DOHH2 (cell line): ENCODE measurements around the gene THOC2.

Experiments used
- H3F3A ChIP-seq: fragments of 200-600 bp; sonication (generic), shearing (Covaris generic); 2 replicates; pipeline ENCODE4 v1.6.0; 2016; ENCODE audit warnings: antibody characterized with exemption, mild to moderate bottlenecking; ENCODE audit not compliant: control insufficient read depth, insufficient read depth
- H3K27ac ChIP-seq: fragments of 200-600 bp; sonication (generic); 2 replicates; pipeline ENCODE4 v1.5.1; 2014; ENCODE audit warnings: low read depth, mild to moderate bottlenecking, low read length, moderate library complexity
- H3K27me3 ChIP-seq: fragments of 200-600 bp; sonication (generic); 2 replicates; pipeline ENCODE4 v1.6.1; 2014; ENCODE audit warnings: mild to moderate bottlenecking, low read length, mixed read lengths; ENCODE audit not compliant: control insufficient read depth
- H3K36me3 ChIP-seq: fragments of 200-600 bp; sonication (generic); 2 replicates; pipeline ENCODE4 v1.6.1; 2014; ENCODE audit warnings: mild to moderate bottlenecking, low read length, moderate library complexity, mixed read lengths; ENCODE audit not compliant: control insufficient read depth
- H3K4me1 ChIP-seq: fragments of 200-600 bp; sonication (generic); 2 replicates; pipeline ENCODE4 v1.6.1; 2014; ENCODE audit warnings: mild to moderate bottlenecking, low read length, mixed read lengths; ENCODE audit not compliant: control insufficient read depth
- H3K4me2 ChIP-seq: fragments of 200-600 bp; sonication (generic); 2 replicates; pipeline ENCODE4 v1.6.0; 2014; ENCODE audit warnings: mild to moderate bottlenecking, low read length, moderate library complexity
- H3K4me3 ChIP-seq: fragments of 200-600 bp; sonication (generic); 2 replicates; pipeline ENCODE4 v1.5.1; 2014; ENCODE audit warnings: mild to moderate bottlenecking, low read length, mixed read lengths
- H3K79me2 ChIP-seq: fragments of 200-600 bp; sonication (generic); 2 replicates; pipeline ENCODE4 v1.6.1; 2014; ENCODE audit warnings: mild to moderate bottlenecking, low read length, mixed read lengths; ENCODE audit not compliant: control insufficient read depth
- H3K9me2 ChIP-seq: fragments of 200-600 bp; sonication (generic); replicated peaks from 2 replicates; pipeline ENCODE4 v1.6.1; 2014; ENCODE audit warnings: mild to moderate bottlenecking, low read length, mixed read lengths; ENCODE audit not compliant: control insufficient read depth
- H3K9me3 ChIP-seq: fragments of 200-600 bp; sonication (generic); 2 replicates; pipeline ENCODE4 v1.6.1; 2014; ENCODE audit warnings: antibody characterized with exemption, low read length, mixed read lengths; ENCODE audit not compliant: control insufficient read depth, insufficient read depth
- H4K20me1 ChIP-seq: fragments of 200-600 bp; sonication (generic); 2 replicates; pipeline ENCODE4 v1.6.0; 2014; ENCODE audit warnings: low read depth, mild to moderate bottlenecking, antibody characterized with exemption, low read length, moderate library complexity; ENCODE audit not compliant: control insufficient read depth, insufficient read depth
- EZH2phosphoT487 ChIP-seq: fragments of 200-600 bp; sonication (generic); IDR thresholded peaks from 2 replicates; pipeline ENCODE4 v1.6.1; 2017; ENCODE audit warnings: borderline replicate concordance, mild to moderate bottlenecking, antibody characterized with exemption, low read length, moderate library complexity, mixed read lengths
- TF ChIP-seq, protein P1 (sequence below): fragments of 200-600 bp; sonication (generic); IDR thresholded peaks from one replicate; pipeline ENCODE4 v1.5.1; 2014; ENCODE audit warnings: antibody characterized with exemption, mild to moderate bottlenecking, low read depth, low read length; ENCODE audit not compliant: poor library complexity, severe bottlenecking

Gene THOC2

DNA sequence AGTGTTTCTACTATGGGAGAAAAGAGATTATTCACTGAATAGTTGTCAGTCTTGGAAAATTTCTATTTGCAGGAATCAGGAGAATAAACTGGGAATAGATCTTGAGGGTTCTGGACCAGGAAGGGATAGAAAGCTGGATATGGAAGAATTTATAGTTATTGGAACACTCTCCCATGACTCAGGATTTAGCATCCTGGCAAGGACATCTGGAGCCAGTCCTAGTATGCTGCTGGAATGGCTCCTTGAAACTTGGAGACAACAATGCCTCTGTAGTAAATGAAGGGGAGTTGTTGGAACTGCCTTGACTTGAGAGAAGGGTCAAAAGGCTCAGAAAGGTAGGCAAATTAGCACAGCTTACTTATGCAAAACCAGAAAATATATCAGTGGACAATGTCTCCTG lies 23.5 kb upstream of the THOC2 start:
- Histone ChIP-seq H3K27ac (no peak overlapping the region), H3K9me3 (no peaks in the 10 kb centered on the region)
- TF ChIP-seq, protein P1, sequence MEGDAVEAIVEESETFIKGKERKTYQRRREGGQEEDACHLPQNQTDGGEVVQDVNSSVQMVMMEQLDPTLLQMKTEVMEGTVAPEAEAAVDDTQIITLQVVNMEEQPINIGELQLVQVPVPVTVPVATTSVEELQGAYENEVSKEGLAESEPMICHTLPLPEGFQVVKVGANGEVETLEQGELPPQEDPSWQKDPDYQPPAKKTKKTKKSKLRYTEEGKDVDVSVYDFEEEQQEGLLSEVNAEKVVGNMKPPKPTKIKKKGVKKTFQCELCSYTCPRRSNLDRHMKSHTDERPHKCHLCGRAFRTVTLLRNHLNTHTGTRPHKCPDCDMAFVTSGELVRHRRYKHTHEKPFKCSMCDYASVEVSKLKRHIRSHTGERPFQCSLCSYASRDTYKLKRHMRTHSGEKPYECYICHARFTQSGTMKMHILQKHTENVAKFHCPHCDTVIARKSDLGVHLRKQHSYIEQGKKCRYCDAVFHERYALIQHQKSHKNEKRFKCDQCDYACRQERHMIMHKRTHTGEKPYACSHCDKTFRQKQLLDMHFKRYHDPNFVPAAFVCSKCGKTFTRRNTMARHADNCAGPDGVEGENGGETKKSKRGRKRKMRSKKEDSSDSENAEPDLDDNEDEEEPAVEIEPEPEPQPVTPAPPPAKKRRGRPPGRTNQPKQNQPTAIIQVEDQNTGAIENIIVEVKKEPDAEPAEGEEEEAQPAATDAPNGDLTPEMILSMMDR: no peak
- no peak for TF ChIP-seq EZH2phosphoT487

DNA sequence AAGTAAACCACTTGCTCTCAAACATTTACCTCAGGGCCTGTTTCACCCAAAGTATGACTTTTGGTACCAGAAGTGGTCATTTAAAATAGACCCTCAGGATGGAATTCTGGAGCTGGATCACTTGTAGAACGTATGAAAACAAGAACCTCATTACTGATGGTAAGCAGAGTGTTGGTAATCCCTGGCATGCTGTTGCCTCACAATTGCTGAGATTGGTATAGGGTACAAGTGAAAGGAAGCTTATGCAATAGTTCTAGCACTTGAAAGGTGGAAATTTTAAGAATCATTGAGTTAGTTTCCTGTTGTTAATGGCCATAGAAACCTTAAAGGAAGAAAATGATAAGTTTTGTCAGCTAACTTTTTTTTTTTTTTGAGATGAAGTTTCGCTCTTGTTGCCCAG lies 22.3 kb upstream of the THOC2 start:
- H3K27me3 ChIP-seq: no peaks in the 10 kb centered on the region
- H4K20me1 ChIP-seq: no peaks in the 10 kb centered on the region
- H3K4me3 ChIP-seq: no peak overlapping the region
- no peaks in the 10 kb centered on the region for H3K79me2 ChIP-seq
- H3F3A ChIP-seq: no peaks in the 10 kb centered on the region
- no peak for TF ChIP-seq EZH2phosphoT487
- no peak overlapping the region for H3K4me2 ChIP-seq
- H3K4me1 ChIP-seq: peaks cover 10% of the 10 kb centered on the region
- H3K9me2 ChIP-seq: no peaks in the 10 kb centered on the region
- H3K9me3 ChIP-seq: no peaks in the 10 kb centered on the region
- no peak overlapping the region for H3K27ac ChIP-seq
- H3K36me3 ChIP-seq: no peaks in the 10 kb centered on the region

More for the DNA sequence above, 23.5 kb upstream of the THOC2 start:
- no peak overlapping the region for H3K4me2 ChIP-seq
- no peak overlapping the region for H3K4me3 ChIP-seq
- H3K27me3 ChIP-seq: no peaks in the 10 kb centered on the region
- H3K4me1 ChIP-seq: peaks cover 10% of the 10 kb centered on the region
- H4K20me1 ChIP-seq: no peaks in the 10 kb centered on the region
- H3F3A ChIP-seq: no peaks in the 10 kb centered on the region
- H3K36me3 ChIP-seq: no peaks in the 10 kb centered on the region
- no peaks in the 10 kb centered on the region for H3K9me2 ChIP-seq
- H3K79me2 ChIP-seq: no peaks in the 10 kb centered on the region

DNA sequence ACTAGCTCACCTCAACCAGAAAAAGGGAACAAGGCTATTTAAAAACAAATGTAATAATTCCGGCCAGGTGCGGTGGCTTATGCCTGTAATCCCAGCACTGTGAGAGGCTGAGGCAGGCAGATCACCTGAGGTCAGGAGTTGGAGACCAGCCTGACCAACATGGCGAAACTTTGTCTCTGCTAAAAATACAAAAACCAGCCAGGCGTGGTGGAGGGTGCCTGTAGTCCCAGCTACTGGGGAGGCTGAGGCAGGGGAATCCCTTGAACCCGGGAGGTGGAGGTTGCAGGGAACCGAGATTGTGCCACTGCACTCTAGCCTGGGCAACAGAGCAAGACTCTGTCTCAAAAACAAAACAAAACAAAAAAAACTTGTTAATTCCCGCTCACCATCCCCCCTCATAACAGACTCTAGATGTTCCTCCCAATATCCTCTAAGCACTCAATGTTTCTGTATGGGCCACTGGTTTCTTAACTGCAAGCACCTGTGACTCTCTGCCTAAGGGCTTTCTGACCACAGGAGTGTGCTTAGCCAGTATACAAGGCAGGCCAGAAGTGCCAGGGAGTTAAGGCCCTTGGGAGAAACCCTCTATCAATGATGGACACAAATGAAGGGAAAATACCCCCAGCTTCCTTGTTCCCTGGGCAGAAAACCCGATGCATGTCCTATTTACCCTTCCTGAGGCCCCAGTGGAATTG lies 21.0 kb upstream of the THOC2 start:
- Histone ChIP-seq H3K4me1 (peaks cover 10% of the 10 kb centered on the region), H3K4me2 (no peak overlapping the region), H3K27me3 (no peaks in the 10 kb centered on the region), H3K36me3 (no peaks in the 10 kb centered on the region), H3K27ac (no peak overlapping the region), H3K9me3 (no peaks in the 10 kb centered on the region), H4K20me1 (no peaks in the 10 kb centered on the region), H3K4me3 (no peak overlapping the region), H3F3A (no peaks in the 10 kb centered on the region), H3K79me2 (no peaks in the 10 kb centered on the region), H3K9me2 (no peaks in the 10 kb centered on the region)
- TF ChIP-seq, protein P1: no peak
- no peak for TF ChIP-seq EZH2phosphoT487

DNA sequence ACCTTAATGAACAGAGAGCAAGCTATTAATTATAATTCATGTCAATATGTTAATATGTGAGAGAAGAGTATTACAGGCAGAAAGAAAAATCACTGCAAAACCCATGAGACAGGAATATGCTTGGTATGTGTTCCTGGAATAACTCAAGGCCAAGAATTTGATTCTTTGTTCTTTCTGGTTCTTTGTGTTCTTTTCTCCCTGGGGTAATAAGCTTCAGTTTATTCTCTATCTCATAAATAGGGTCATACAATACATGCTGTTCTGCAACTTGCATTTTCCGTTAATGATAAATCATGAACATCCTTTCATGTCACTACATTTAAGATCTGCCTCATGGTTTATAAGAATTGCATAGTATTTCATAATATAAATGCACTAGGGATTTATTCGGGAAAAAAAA lies 16.8 kb upstream of the THOC2 start:
- Histone ChIP-seq H3K36me3 (no peaks in the 10 kb centered on the region), H3K9me3 (no peaks in the 10 kb centered on the region), H3K4me2 (no peak overlapping the region), H3K4me3 (no peak overlapping the region), H3K4me1 (peaks cover 10% of the 10 kb centered on the region), H3F3A (no peaks in the 10 kb centered on the region), H3K27me3 (no peaks in the 10 kb centered on the region), H3K79me2 (no peaks in the 10 kb centered on the region), H3K9me2 (no peaks in the 10 kb centered on the region), H3K27ac (no peak overlapping the region), H4K20me1 (no peaks in the 10 kb centered on the region)
- no peak for TF ChIP-seq EZH2phosphoT487
- TF ChIP-seq, protein P1: no peak
